ENCODE measurements around the gene MMP23B.
"Not testable (repeated sequence)": the region's sequence is repeated elsewhere in the genome, so short reads cannot be mapped to it uniquely, and the experiment has no call there.

MMP23B gene

DNA sequence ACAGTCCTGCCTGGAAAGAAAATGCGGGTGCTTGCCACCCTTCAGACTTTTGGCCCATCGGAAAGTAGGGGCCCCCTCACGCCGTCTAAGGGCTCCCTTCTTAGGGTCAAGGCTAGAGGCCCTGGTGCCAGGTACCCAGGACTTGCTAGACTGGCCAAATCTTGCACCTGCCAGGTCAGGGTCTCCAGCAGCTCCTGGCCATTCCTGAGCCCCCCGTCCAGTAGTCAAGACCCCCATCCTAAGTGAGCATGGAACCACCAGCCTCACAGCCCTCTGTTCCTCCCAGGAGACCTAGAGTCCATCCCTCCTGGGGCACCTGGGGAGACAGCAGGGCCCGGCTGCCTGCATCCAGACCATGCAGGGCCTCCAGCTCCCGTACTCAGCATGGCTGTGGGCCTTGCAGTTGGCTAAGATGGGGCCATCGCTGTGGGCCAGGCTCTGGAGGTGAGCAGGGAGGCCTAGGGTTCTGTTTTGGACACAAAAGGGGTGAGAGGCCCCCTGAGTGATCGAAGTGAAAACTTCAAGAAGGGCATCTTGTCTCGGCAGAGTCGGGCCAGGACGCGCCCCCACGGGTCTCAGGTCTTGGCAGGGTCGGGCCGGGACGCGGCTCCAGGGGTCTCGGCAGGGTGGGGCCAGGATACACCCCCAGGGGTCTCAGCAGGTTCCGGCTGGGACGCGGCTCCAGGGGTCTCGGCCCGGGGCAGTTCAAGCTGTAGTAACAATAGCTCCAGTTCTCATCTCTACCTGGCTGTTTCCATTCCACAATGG, 38.0 kb upstream of the MMP23B start:
- no peak overlapping the region for H3K9ac ChIP-seq
- H3K36me3 ChIP-seq (ENCODE audit: insufficient read depth), result no peaks in the 10 kb centered on the region
- no peaks in the 10 kb centered on the region for H4K20me1 ChIP-seq (ENCODE audit: insufficient read depth)
- H3K27ac ChIP-seq, result no peak overlapping the region
- no peaks in the 10 kb centered on the region for H3K79me2 ChIP-seq (ENCODE audit: insufficient read depth, low read depth)
- TF ChIP-seq, protein P1, sequence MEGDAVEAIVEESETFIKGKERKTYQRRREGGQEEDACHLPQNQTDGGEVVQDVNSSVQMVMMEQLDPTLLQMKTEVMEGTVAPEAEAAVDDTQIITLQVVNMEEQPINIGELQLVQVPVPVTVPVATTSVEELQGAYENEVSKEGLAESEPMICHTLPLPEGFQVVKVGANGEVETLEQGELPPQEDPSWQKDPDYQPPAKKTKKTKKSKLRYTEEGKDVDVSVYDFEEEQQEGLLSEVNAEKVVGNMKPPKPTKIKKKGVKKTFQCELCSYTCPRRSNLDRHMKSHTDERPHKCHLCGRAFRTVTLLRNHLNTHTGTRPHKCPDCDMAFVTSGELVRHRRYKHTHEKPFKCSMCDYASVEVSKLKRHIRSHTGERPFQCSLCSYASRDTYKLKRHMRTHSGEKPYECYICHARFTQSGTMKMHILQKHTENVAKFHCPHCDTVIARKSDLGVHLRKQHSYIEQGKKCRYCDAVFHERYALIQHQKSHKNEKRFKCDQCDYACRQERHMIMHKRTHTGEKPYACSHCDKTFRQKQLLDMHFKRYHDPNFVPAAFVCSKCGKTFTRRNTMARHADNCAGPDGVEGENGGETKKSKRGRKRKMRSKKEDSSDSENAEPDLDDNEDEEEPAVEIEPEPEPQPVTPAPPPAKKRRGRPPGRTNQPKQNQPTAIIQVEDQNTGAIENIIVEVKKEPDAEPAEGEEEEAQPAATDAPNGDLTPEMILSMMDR (conservative IDR thresholded peaks at IDR 0.05; ENCODE audit: low read depth, low read length), result no peak
- H3K4me2 ChIP-seq, result no peak overlapping the region
- no peak overlapping the region for H3K4me3 ChIP-seq (IDR thresholded peaks at IDR 0.05; ENCODE audit: insufficient read depth, low read depth, low read length)
- H3K4me1 ChIP-seq (ENCODE audit: low read depth, poor library complexity, severe bottlenecking), result peaks cover 9% of the 10 kb centered on the region
- peaks cover 65% of the 10 kb centered on the region for H3K27me3 ChIP-seq (ENCODE audit: insufficient read depth, low read depth)
- H2AFZ ChIP-seq (ENCODE audit: low read depth), result no peak overlapping the region

DNA sequence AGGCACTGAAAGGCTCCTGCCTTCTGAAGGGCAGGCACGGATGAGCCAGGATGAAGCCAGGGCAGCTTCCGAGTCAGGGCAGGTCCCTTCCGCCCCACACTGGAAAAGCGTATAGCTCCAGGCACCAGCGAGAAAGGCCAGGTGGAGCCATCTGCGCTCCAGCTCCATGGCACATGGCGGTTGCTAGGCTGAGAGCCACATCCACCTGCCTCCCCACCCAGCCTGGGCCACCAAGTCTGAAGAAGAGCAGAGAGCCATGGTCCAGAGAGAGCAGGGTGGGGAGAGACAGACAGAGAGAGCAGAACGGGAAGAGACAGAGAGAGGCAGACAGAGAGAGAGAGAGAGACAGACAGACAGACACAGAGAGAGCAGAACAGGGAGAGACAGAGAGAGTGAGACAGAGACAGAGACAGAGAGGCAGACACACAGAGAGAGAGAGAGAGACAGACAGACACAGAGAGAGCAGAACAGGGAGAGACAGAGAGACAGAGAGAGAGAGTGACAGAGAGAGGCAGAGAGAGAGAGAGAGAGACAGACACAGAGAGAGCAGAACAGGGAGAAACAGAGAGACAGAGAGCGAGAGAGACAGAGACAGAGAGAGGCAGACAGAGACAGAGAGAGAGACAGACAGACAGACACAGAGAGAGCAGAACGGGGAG, 37.2 kb upstream of the MMP23B start:
- H3K4me1 ChIP-seq (ENCODE audit: low read depth, poor library complexity, severe bottlenecking), result peaks cover 9% of the 10 kb centered on the region
- no peaks in the 10 kb centered on the region for H4K20me1 ChIP-seq (ENCODE audit: insufficient read depth)
- H3K79me2 ChIP-seq (ENCODE audit: insufficient read depth, low read depth), result no peaks in the 10 kb centered on the region
- H2AFZ ChIP-seq (ENCODE audit: low read depth), result no peak overlapping the region
- TF ChIP-seq, protein P1 (conservative IDR thresholded peaks at IDR 0.05; ENCODE audit: low read depth, low read length), result no peak
- H3K36me3 ChIP-seq (ENCODE audit: insufficient read depth), result no peaks in the 10 kb centered on the region
- no peak overlapping the region for H3K4me2 ChIP-seq
- H3K27me3 ChIP-seq (ENCODE audit: insufficient read depth, low read depth), result peaks cover 62% of the 10 kb centered on the region
- H3K4me3 ChIP-seq (IDR thresholded peaks at IDR 0.05; ENCODE audit: insufficient read depth, low read depth, low read length), result no peak overlapping the region
- no peak overlapping the region for H3K27ac ChIP-seq
- no peak overlapping the region for H3K9ac ChIP-seq

DNA sequence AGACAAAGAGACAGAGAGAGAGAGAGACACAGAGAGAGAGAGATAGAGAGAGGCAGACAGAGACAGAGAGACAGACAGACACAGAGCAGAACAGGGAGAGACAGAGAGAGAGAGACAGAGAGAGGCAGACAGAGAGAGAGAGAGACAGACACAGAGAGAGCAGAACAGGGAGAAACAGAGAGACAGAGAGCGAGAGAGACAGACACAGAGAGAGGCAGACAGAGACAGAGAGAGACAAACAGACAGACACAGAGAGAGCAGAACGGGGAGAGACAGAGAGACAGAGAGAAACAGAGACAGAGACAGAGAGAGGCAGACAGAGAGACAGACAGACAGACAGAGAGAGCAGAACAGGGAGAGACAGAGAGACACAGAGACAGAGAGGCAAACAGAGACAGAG, 36.6 kb upstream of the MMP23B start:
- not testable (repeated sequence) for H2AFZ ChIP-seq (ENCODE audit: low read depth); H4K20me1 ChIP-seq (ENCODE audit: insufficient read depth); H3K79me2 ChIP-seq (ENCODE audit: insufficient read depth, low read depth); H3K36me3 ChIP-seq (ENCODE audit: insufficient read depth); H3K9ac ChIP-seq; H3K4me3 ChIP-seq (IDR thresholded peaks at IDR 0.05; ENCODE audit: insufficient read depth, low read depth, low read length); H3K27ac ChIP-seq; H3K4me1 ChIP-seq (ENCODE audit: low read depth, poor library complexity, severe bottlenecking); H3K4me2 ChIP-seq
- peaks cover 56% of the 10 kb centered on the region for H3K27me3 ChIP-seq (ENCODE audit: insufficient read depth, low read depth)

DNA sequence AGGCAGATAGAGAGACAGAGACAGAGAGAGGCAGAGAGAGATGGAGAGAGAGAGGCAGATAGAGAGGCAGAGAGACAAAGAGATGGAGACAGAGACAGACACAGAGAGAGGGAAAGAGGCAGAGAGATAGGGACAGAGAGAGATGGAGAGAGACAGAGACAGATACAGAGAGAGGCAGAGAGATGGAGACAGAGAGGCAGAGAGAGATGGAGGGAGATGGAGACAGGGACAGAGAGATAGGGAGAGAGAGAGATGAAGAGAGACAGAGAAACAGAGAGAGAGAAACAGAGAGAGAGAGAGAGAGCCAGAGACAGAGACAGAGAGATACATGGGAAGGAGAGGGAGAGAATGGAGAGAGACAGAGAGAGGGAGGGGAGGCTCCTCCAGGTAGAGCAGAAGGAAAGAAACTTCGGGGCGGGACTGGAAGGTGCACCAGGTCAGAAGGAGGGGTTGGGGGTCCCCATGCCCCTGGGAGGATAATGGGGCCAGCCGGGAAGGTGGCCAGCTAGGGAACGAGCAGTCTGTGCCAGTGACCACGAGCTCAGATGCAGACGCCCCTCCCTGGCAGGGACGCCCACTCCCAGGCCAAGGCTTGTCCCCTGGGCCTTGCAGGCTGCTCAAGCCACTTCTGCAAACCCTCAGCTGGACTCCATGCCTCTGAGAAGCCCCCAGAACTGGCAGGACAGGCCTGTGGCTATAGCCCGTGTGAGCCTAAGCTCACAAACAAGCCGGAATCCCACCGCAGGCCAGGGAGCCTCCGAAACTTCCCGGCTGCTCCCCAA, 35.3 kb upstream of the MMP23B start:
- H3K27me3 ChIP-seq (ENCODE audit: insufficient read depth, low read depth), result peaks cover 46% of the 10 kb centered on the region
- H3K9ac ChIP-seq, result no peak overlapping the region
- TF ChIP-seq, protein P1 (conservative IDR thresholded peaks at IDR 0.05; ENCODE audit: low read depth, low read length), result no peak
- H4K20me1 ChIP-seq (ENCODE audit: insufficient read depth), result no peaks in the 10 kb centered on the region
- no peak overlapping the region for H3K4me3 ChIP-seq (IDR thresholded peaks at IDR 0.05; ENCODE audit: insufficient read depth, low read depth, low read length)
- no peaks in the 10 kb centered on the region for H3K36me3 ChIP-seq (ENCODE audit: insufficient read depth)
- no peak overlapping the region for H3K4me2 ChIP-seq
- H3K79me2 ChIP-seq (ENCODE audit: insufficient read depth, low read depth), result no peaks in the 10 kb centered on the region
- no peak overlapping the region for H2AFZ ChIP-seq (ENCODE audit: low read depth)
- H3K27ac ChIP-seq, result no peak overlapping the region
- peaks cover 11% of the 10 kb centered on the region for H3K4me1 ChIP-seq (ENCODE audit: low read depth, poor library complexity, severe bottlenecking)
